CD4-positive, alpha-beta T cell treated with Interleukin-6 at 100 ng/mL for 8 hours (primary cell): Measurements from ENCODE around the gene TNRC6A.
"Not testable (repeated sequence)": the region's sequence is repeated elsewhere in the genome, so short reads cannot be mapped to it uniquely, and the experiment has no call there.

ENCODE experiments used
- DNase-seq: peaks from one replicate; pipeline ENCODE4 v3.0.0-alpha.2; 2020; ENCODE audit warnings: mixed read lengths, low spot score

TNRC6A gene

GRCh38 chr16:24758373-24758772, 28.9 kb downstream of the TNRC6A start:
- no peak for DNase-seq

DNA sequence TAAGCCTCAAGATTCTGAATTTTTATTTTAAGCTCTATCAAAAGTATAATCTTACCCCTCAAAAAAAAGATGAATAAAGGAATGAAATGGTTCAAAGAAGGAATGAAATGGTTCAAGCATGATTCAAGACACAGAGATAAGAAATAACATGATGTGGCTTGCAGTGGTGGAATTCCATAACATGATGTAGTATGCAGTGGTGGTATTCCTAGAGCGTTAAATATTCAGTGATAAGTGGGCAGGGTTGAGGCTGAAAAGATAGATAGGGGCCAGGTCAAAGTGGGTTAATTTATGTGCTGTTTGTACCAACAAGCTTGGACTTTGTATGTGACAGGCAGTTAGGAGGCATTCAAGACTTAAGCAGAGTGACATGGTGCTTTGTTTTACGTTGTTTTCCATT, 29.6 kb downstream of the TNRC6A start:
- no peak for DNase-seq

- DNase-seq = no peak
These were observed 32.1 kb downstream of the TNRC6A start for GRCh38 chr16:24761526-24761925.

- DNase-seq = no peak
These were observed 35.5 kb downstream of the TNRC6A start for GRCh38 chr16:24764916-24765315.

GRCh38 chr16:24766057-24766456, 36.6 kb downstream of the TNRC6A start:
- no peak for DNase-seq

DNA sequence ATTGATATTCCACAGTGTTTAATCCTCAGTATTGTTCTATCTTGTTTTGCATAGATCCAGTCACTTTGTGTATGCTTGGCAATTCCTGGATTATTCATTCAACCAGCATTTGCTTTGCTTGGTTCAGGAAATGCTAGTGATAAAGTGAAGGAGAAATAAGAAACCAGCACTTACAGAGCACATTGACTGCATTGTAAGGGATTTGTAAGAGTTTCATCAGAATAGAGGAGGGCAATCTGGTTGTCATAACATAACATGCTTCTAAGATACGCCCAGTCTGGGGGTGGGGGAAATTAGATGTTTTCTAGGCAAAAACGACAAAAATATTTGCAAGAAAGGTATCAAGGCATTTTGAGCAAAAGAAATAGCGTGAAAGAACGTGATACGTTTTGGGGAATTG, 40.4 kb downstream of the TNRC6A start:
- DNase-seq = no peak

GRCh38 chr16:24771132-24771778, 41.8 kb downstream of the TNRC6A start:
- no peak for DNase-seq

GRCh38 chr16:24771779-24772157, 42.3 kb downstream of the TNRC6A start:
- DNase-seq = no peak

DNA sequence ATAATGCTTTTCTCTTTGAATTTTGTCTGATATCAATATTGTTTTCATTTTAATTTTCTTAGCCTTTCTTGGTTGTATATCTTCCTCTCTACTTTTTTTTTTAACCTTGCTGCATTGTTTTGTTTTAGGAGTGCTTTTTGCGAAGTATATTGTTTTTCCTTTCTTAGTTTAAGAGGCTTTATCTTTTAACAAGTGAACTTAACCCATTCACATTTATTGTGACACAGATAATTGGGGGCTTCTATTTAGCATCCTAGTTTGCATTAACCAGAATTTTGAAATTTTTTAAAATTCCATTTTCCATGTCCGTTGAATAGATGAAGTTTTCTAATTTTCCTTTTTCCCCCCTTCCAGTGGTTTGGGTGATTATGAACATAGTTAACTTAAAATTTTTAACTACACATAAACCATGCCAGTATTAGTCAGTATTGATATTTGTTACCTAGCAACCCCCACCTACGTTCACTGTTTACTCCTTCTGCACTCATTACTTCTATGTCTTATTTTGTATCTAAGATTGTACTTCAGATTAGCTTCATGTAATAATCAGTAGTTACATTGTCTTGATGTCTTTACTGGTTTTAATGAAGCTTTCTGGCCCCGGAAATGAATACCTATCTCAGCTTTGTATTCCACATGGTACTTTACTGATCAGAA, 44.4 kb downstream of the TNRC6A start:
- no peak for DNase-seq

GRCh38 chr16:24774510-24774909, 45.1 kb downstream of the TNRC6A start:
- no peak for DNase-seq

- no peak for DNase-seq
These were observed 46.0 kb downstream of the TNRC6A start for GRCh38 chr16:24775455-24775854.

- DNase-seq = no peak
These were observed 47.2 kb downstream of the TNRC6A start for GRCh38 chr16:24776501-24777220.

DNA sequence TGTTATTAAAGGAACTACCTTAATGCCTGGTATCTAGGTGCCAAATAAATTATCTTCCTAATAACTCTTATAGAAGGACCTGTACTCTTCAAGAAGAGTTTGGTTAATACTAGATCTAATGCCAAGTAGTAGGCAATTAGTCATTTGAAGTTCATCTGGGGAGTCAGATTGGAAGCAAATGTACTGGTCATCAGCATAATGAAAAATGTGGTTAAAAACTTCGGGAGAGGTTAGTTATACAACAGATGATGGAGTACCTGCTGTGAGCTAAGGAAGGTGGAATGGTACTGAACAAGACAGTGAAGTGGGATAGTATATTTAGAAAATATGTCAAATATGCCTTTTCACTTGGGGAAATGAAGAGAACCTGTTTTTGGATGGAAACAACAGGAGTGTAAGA, 49.2 kb downstream of the TNRC6A start:
- DNase-seq = no peak

GRCh38 chr16:24781256-24781655, 51.8 kb downstream of the TNRC6A start:
- DNase-seq = no peak

DNA sequence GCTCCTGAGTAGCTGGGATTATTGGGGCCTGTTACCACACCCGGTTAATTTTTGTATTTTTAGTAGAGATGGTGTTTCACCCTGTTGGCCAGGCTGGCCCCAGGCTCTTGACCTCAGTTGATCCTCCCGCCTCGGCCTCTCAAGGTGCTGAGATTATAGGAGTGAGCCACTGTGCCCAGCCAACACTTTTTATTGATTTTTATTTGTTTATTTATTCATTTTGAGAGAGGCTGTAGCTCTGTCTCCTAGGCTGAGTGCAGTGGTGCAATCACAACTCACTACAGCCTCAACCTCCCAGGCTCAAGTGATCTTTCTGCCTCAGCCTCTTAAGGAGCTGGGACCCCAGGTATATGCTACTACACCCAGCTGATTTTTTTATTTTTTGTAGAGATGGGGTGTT, 54.7 kb downstream of the TNRC6A start:
- DNase-seq = no peak

DNA sequence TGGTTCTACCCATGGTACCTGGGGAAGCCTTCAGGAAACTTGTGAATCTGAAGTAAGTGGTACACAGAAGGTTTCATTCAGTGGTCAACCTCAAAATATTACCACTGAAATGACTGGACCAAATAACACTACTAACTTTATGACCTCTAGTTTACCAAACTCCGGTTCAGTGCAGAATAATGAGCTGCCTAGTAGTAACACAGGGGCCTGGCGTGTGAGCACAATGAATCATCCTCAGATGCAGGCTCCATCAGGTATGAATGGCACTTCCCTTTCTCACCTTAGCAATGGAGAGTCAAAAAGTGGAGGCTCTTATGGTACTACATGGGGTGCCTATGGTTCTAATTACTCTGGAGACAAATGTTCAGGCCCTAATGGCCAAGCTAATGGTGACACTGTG, 60.4 kb downstream of the TNRC6A start:
- DNase-seq = no peak

DNA sequence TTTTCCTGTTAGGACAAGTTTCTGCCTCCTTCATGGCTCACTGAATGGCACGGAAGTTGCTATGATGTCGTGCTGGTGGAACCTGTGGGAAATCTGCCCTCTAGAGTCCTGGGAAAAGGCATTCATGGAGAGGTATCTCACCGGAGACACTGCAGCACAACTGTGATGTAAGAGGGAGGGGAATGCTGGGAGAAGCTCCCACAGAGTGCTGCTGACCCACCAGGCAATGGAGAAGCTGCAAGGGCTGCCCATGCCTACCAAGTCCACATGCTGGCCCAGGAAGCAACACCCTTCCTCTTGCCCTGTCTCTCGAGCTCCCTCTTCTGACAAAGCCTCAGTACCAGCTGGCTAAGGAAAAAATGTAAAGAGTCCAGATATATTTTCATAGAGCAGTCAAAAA, 71.1 kb downstream of the TNRC6A start:
- no peak for DNase-seq

GRCh38 chr16:24801761-24802302, 72.4 kb downstream of the TNRC6A start:
- DNase-seq = no peak

GRCh38 chr16:24805484-24805883, 76.0 kb downstream of the TNRC6A start:
- no peak for DNase-seq

DNA sequence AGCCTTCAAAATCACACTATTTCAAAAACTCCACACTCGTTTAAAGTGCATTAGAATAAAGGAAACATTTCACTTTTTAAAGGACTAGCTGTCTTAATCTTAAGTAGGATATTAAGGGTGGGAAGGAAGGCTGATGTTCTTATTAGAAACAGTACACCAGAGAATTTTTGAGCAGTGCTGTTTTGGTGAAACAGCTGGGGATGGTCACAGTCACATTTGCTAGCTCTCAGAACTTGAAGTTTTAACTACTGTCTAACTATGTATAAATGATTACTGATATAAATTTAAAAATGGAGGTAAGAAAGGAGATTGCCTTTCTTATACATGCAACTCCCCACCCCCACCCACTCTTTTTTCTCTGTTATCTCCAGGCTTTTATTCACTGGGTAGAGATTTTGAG, 77.8 kb downstream of the TNRC6A start:
- no peak for DNase-seq

- no peak for DNase-seq
These were observed 81.7 kb downstream of the TNRC6A start for GRCh38 chr16:24810951-24811843.

- DNase-seq = not testable (repeated sequence)
These were observed 83.4 kb downstream of the TNRC6A start for GRCh38 chr16:24812813-24813212.
